SIG-M5 (cell line): ENCODE results near the gene BTBD16.

Experiments
- DNase-seq: peaks from one replicate; lab custom pipeline; 2025; lab: John Stamatoyannopoulos, UW

BTBD16 gene

GRCh38 chr10:122273966-122274545 lies 3.0 kb downstream of the BTBD16 start:
- DNase-seq: no peak

DNA sequence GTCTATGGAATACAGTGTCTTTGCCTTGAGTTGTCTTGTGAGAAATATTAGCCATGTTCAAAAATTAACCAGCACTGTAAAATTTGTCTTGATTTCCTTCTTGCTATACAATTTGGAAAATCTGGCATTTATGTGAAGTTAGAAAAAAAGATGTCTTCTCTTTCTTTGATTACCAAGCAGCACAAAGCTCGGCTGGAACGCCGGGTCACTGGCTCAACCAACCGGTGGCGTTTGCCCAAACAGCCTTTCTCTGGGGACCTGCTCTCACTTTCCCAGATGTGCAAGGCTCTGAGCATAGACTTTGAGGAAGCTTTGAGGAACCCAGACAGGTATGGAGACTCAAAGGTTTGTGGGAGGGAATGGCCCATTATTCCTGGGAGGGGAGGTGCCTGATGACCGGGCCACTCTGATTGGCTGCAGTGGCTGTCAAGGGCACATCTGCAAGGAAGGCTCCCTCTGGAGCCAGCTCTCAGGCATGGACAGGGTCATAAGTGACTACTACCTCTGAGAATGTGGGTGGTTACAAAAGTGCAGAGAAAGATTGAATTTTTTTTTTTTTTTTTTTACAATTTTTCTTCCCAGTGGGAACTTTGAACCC lies 5.6 kb downstream of the BTBD16 start:
- no peak for DNase-seq

- no peak for DNase-seq
These were observed 6.5 kb downstream of the BTBD16 start for GRCh38 chr10:122277526-122278136.

GRCh38 chr10:122279725-122280141 lies 8.6 kb downstream of the BTBD16 start:
- DNase-seq: no peak

DNA sequence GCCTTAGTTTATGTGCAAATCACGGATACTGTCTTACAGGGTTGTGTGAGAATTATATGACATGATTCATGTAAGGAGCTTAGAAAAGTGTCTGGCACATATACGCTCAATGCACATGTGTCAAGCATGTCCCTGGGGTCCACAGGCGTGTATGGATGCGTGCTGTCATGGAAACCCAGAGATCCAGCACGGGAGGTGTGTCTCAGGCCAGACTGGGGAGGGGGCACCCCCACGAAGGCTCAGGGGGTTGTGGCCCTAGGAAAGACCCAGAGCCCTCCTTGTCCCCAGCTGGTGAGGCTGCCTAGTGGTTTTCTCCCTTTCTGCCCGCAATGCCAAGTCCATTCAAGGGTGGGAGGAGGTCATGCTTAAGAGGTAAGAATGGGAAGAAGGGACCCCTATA lies 9.1 kb downstream of the BTBD16 start:
- DNase-seq: no peak

GRCh38 chr10:122281018-122281626 lies 10.0 kb downstream of the BTBD16 start:
- no peak for DNase-seq

DNA sequence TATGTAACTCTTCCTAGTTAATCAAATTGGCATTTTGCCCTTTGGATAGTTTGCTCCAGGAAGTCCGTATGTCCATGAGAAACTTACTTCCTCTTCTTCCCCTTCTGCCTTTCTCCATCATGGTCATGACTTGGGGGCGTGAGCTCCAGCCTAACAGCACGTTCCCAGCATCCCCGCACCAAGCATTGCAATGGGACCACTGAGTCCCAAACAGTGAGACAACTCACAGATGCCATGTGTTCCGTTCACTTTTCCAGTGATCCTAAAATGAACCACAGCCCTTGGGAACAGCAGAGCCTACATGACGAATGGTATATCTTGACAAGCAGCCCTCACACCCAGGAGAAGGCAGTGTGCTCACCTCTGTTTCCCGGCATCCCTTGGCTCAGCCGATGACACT lies 10.7 kb downstream of the BTBD16 start:
- no peak for DNase-seq

GRCh38 chr10:122282253-122282671 lies 11.2 kb downstream of the BTBD16 start:
- DNase-seq: no peak

DNA sequence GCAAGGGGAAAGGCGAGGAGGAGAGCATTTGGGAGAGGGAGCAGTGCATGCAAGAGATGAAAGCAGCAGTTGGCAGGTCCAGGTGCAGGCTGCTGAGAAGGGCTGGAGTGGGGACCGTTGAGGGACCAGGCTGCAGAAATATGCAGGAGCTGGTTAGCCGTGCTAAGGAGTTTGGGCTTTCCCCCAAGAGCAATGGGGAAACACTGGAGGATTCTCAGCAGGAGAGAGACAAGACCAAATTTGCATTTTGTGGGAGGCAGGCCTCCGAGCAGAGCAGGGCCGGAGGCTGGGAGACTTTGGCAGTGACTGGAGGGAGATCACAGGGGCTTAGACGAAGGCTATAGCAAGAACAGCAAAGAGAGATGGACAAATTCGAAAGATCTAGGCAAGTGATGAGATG lies 11.8 kb downstream of the BTBD16 start:
- DNase-seq: no peak

- no peak for DNase-seq
These were observed 14.7 kb downstream of the BTBD16 start for GRCh38 chr10:122285506-122286444.

DNA sequence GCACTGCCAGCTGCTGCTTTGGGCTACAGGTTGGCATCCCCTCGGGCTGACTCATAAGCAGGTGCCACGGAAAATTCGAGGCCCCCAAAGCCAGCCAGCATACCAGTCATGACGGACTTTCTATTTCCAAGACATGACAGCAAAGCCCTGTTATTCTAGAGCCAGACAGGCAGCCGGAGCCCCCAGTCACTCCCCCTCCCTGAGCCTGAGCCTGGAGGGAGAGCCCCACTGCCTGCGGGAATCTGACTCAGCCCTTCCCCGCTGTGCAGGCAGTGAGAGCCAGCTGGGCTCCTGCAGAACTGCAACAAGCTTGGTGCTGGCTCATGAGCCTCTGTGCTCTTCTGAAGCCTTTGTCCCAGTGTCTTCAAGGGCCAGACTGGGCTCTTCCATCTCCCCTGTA lies 15.8 kb downstream of the BTBD16 start:
- no peak for DNase-seq

GRCh38 chr10:122287570-122287969 lies 16.5 kb downstream of the BTBD16 start:
- no peak for DNase-seq

- no peak for DNase-seq
These were observed 17.2 kb downstream of the BTBD16 start for GRCh38 chr10:122288262-122288661.

GRCh38 chr10:122288917-122289316 lies 17.8 kb downstream of the BTBD16 start:
- no peak for DNase-seq

DNA sequence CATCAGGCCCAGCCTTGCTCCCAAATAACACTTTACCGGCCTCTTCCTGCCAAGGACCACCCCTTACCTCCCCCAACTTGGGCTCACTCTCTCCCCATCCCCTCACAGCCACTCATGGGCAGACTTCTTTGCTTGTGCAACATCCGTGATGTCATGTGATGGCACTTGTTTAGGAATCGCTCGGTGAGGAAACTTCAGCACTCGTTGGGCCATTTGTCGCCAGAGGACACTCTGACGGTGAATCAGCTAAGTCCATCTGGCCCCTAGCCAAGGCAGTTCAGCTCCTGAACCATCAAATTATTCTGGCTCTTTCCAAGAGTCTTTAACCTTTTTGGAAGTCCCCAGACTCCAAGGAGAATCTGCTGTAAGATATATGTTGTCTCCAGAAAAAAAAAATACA lies 19.2 kb downstream of the BTBD16 start:
- DNase-seq: no peak

DNA sequence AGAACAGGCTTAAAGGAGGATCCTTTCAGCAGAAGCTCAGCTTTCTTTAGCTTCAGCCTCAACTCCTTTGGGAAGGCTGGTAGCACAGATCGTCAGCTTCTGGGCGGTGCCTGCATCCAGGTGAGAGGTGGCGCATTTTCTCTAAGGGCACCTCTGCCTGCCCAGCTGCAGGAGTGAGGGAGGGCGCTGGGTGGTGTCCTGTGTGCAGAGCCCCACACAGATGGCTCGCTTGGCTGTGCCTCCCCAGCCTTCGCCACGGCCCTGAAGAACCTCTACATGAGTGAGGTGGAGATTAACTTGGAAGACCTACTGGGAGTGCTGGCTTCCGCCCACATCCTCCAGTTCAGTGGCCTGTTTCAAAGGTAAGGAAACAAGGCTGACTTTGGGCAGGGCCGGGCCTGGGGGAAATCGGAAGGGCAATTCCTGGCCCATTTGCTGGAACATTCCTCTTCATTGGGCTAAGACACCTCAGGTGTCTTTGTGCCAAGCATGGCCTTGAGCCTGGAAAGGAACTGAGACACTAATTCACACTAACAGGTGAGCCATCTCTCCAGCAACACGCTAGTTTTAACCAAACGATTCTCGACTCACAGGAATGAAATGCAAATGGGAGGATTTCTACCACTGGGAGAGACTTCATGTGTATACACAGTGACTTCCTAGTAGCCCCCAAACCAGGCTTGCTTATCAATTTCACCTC lies 19.9 kb downstream of the BTBD16 start:
- DNase-seq: no peak

GRCh38 chr10:122291739-122292138 lies 20.6 kb downstream of the BTBD16 start:
- DNase-seq: no peak

DNA sequence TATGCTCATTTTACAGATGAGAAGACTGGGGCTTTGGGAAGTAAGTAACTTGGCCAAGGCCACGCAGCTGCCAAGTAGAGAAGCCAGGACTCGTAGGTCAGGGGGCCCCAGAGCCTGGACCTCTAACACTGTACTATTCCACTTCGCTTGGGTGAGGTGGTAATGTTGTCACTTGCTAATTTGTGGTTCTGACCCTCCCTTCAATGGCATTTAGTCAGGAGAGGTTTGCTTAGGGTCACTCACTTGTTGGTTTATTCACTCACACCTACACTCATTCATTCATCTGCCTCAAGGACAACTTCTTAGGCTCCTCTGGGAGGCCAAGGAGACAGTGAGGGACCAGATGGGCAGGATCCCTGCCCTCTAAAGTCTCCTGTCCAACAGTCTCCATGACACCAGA lies 21.3 kb downstream of the BTBD16 start:
- DNase-seq: no peak

- DNase-seq: no peak
These were observed 22.3 kb downstream of the BTBD16 start for GRCh38 chr10:122293156-122293960.

DNA sequence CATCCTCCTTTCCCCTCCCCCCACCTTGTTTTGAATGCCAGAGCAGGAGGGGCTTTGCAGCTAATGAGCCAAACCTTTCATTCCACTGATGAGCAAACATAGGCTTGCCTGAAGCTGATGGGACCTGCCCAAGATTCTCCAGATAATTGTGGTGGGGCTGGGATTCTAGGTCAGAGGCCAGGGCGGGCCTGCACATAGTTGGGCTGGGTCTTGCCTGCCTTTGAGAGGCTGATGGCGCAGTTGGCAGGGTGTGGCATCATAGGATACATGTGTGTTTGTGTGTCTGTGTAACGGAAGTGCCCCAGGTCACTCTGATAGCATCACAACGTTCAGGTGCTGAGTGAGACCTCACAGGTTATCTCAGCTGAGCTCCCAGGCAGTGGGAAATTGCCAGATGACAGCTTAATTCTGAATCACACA lies 22.9 kb downstream of the BTBD16 start:
- no peak for DNase-seq
